DND-41 (cell line): ENCODE measurements around the gene IL2.

Experiments
- EZH2 ChIP-seq: IDR thresholded peaks from 3 replicates; pipeline ENCODE4 v1.6.1; 2012; ENCODE audit warnings: borderline replicate concordance, low read depth, mild to moderate bottlenecking, moderate library complexity, low read length, inconsistent platforms; ENCODE audit not compliant: severe bottlenecking
- TF ChIP-seq, protein P1 (sequence below): IDR thresholded peaks from 2 replicates; pipeline ENCODE4 v1.5.1; 2012; ENCODE audit warnings: borderline replicate concordance, low read length, moderate library complexity, mild to moderate bottlenecking; ENCODE audit not compliant: poor library complexity, severe bottlenecking; ENCODE audit errors: extremely low read depth

DNA sequence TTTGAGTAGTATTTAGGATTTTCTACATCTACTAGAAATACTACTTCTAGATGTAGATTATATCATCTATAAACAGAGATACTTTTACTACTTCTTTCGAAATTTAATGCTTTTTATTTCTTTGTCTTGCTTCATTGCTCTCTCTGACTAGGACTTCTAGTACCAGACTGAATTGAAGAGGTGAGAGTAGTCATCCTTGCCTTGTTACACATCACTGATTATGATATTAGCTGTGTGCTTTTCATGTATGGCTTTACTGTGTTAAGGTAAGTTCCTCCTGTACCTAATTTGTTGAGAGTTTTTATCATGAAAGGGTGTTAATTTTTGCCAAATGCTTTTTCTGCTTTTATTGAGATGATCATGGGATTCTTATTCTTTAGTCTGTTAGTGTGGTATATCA is 19.6 kb upstream of the IL2 start:
- TF ChIP-seq, protein P1, sequence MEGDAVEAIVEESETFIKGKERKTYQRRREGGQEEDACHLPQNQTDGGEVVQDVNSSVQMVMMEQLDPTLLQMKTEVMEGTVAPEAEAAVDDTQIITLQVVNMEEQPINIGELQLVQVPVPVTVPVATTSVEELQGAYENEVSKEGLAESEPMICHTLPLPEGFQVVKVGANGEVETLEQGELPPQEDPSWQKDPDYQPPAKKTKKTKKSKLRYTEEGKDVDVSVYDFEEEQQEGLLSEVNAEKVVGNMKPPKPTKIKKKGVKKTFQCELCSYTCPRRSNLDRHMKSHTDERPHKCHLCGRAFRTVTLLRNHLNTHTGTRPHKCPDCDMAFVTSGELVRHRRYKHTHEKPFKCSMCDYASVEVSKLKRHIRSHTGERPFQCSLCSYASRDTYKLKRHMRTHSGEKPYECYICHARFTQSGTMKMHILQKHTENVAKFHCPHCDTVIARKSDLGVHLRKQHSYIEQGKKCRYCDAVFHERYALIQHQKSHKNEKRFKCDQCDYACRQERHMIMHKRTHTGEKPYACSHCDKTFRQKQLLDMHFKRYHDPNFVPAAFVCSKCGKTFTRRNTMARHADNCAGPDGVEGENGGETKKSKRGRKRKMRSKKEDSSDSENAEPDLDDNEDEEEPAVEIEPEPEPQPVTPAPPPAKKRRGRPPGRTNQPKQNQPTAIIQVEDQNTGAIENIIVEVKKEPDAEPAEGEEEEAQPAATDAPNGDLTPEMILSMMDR: no peak
- TF ChIP-seq EZH2: no peak
